ENCODE results near the gene CCDC83.

The CCDC83 gene

DNA sequence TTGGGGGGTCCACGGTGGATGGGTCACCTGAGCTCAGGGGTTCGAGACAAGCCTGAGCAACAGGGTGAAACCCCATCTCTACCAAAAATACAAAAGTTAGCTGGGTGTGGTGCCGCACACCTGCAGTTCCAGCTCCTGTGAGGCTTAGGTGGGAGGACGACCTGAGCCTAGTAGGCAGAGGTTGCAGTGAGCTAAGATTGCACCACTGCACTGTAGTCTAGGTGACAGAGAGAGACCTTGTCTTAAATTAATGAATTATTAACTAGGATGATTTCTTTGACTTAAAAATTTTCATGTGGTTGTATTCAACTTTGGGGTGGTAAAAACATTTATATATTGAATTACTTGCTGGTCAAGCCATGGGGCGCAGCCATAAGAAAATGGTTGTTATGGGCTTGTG is 33.9 kb downstream of the CCDC83 start:
- no peak overlapping the region for H2AFZ ChIP-seq (ENCODE audit: low read depth, low read length)
- H2BK15ac ChIP-seq (ENCODE audit: low read depth, poor library complexity, severe bottlenecking): no peak overlapping the region
- no peak overlapping the region for H4K8ac ChIP-seq (ENCODE audit: low read length)
- H2BK120ac ChIP-seq (ENCODE audit: low read depth, low read length): no peak overlapping the region
- H2BK12ac ChIP-seq (ENCODE audit: low read length in 2 of 2): no peak overlapping the region
- no peak overlapping the region for H3K14ac ChIP-seq (ENCODE audit: low read length in 2 of 2)
- 100% methylated on average over 5 of the region's 5 CpGs for WGBS
- no peak overlapping the region for H4K91ac ChIP-seq (ENCODE audit: low read length)
- H3K4ac ChIP-seq (ENCODE audit: low read depth in 1 of 2, low read length in 2 of 2): no peak overlapping the region
- H3K36me3 ChIP-seq (ENCODE audit: control insufficient read depth in 1 of 2, insufficient read depth in 2 of 2, low read depth in 1 of 2, low read length in 2 of 2): no peaks in the 10 kb centered on the region
- no peak overlapping the region for H3K4me3 ChIP-seq (ENCODE audit: insufficient read depth in 1 of 2, low read depth in 1 of 2, low read length in 2 of 2)
- no peak for DNase-seq
- no peak overlapping the region for H3K27ac ChIP-seq (ENCODE audit: low read length, poor library complexity, severe bottlenecking)
- H3K4me2 ChIP-seq (ENCODE audit: low read length, poor library complexity, severe bottlenecking): no peak overlapping the region
- no peak overlapping the region for H3K18ac ChIP-seq (ENCODE audit: low read depth in 1 of 2, low read length in 2 of 2)
- no peaks in the 10 kb centered on the region for H3K79me1 ChIP-seq (replicated peaks; ENCODE audit: low read length, poor library complexity, severe bottlenecking)
- no peaks in the 10 kb centered on the region for H3K9me3 ChIP-seq (ENCODE audit: control insufficient read depth, low read length)
- no peak overlapping the region for H3K23ac ChIP-seq (ENCODE audit: low read length in 2 of 2)
- no peaks in the 10 kb centered on the region for H3K27me3 ChIP-seq (ENCODE audit: control insufficient read depth in 1 of 2, insufficient read depth in 1 of 2, low read length in 2 of 2)
- H2AK5ac ChIP-seq (ENCODE audit: low read length, severe bottlenecking): peak overlapping the region; percentile 27
- no peak overlapping the region for H3K9ac ChIP-seq (ENCODE audit: low read length)
- peaks cover 12% of the 10 kb centered on the region for H3K4me1 ChIP-seq (ENCODE audit: control insufficient read depth, insufficient read depth, low read depth, low read length)
- H2BK5ac ChIP-seq (ENCODE audit: low read depth, low read length, poor library complexity, severe bottlenecking): no peak overlapping the region

- Histone ChIP-seq H2AK5ac (ENCODE audit: low read length, severe bottlenecking) (peak overlapping the region; percentile 31), H2BK12ac (ENCODE audit: low read length in 2 of 2) (no peak overlapping the region), H3K4me3 (ENCODE audit: insufficient read depth in 1 of 2, low read depth in 1 of 2, low read length in 2 of 2) (no peak overlapping the region), H2BK5ac (ENCODE audit: low read depth, low read length, poor library complexity, severe bottlenecking) (no peak overlapping the region), H3K27ac (ENCODE audit: low read length, poor library complexity, severe bottlenecking) (peak overlapping the region; percentile 67), H4K8ac (ENCODE audit: low read length) (no peak overlapping the region), H3K14ac (ENCODE audit: low read length in 2 of 2) (no peak overlapping the region), H4K91ac (ENCODE audit: low read length) (no peak overlapping the region), H3K79me1 (replicated peaks; ENCODE audit: low read length, poor library complexity, severe bottlenecking) (no peaks in the 10 kb centered on the region), H3K4me2 (ENCODE audit: low read length, poor library complexity, severe bottlenecking) (no peak overlapping the region), H3K9me3 (ENCODE audit: control insufficient read depth, low read length) (no peaks in the 10 kb centered on the region), H3K4me1 (ENCODE audit: control insufficient read depth, insufficient read depth, low read depth, low read length) (peaks cover 10% of the 10 kb centered on the region), H2BK15ac (ENCODE audit: low read depth, poor library complexity, severe bottlenecking) (no peak overlapping the region), H2BK120ac (ENCODE audit: low read depth, low read length) (no peak overlapping the region), H3K27me3 (ENCODE audit: control insufficient read depth in 1 of 2, insufficient read depth in 1 of 2, low read length in 2 of 2) (no peaks in the 10 kb centered on the region), H3K18ac (ENCODE audit: low read depth in 1 of 2, low read length in 2 of 2) (peak overlapping the region in 1 of 2 experiments; percentile 45), H3K4ac (ENCODE audit: low read depth in 1 of 2, low read length in 2 of 2) (no peak overlapping the region), H3K23ac (ENCODE audit: low read length in 2 of 2) (no peak overlapping the region), H2AFZ (ENCODE audit: low read depth, low read length) (no peak overlapping the region), H3K36me3 (ENCODE audit: control insufficient read depth in 1 of 2, insufficient read depth in 2 of 2, low read depth in 1 of 2, low read length in 2 of 2) (no peaks in the 10 kb centered on the region), H3K9ac (ENCODE audit: low read length) (no peak overlapping the region)
- peak; percentile 85 for DNase-seq
- 62% methylated on average over 7 of the region's 8 CpGs for WGBS
Observed at GRCh38 chr11:85889676-85890579, 34.7 kb downstream of the CCDC83 start.

GRCh38 chr11:85893395-85893794 is 38.2 kb downstream of the CCDC83 start:
- no peaks in the 10 kb centered on the region for H3K36me3 ChIP-seq (ENCODE audit: control insufficient read depth in 1 of 2, insufficient read depth in 2 of 2, low read depth in 1 of 2, low read length in 2 of 2)
- H3K79me1 ChIP-seq (replicated peaks; ENCODE audit: low read length, poor library complexity, severe bottlenecking): no peaks in the 10 kb centered on the region
- no peak overlapping the region for H4K8ac ChIP-seq (ENCODE audit: low read length)
- DNase-seq: no peak
- no peak overlapping the region for H3K4ac ChIP-seq (ENCODE audit: low read depth in 1 of 2, low read length in 2 of 2)
- no peak overlapping the region for H3K14ac ChIP-seq (ENCODE audit: low read length in 2 of 2)
- peaks cover 11% of the 10 kb centered on the region for H3K4me1 ChIP-seq (ENCODE audit: control insufficient read depth, insufficient read depth, low read depth, low read length)
- H2AFZ ChIP-seq (ENCODE audit: low read depth, low read length): no peak overlapping the region
- no peak overlapping the region for H2BK12ac ChIP-seq (ENCODE audit: low read length in 2 of 2)
- H3K4me3 ChIP-seq (ENCODE audit: insufficient read depth in 1 of 2, low read depth in 1 of 2, low read length in 2 of 2): no peak overlapping the region
- no peak overlapping the region for H3K9ac ChIP-seq (ENCODE audit: low read length)
- WGBS: 79% methylated on average over 6 of the region's 6 CpGs
- no peaks in the 10 kb centered on the region for H3K27me3 ChIP-seq (ENCODE audit: control insufficient read depth in 1 of 2, insufficient read depth in 1 of 2, low read length in 2 of 2)
- H3K9me3 ChIP-seq (ENCODE audit: control insufficient read depth, low read length): no peaks in the 10 kb centered on the region
- H2AK5ac ChIP-seq (ENCODE audit: low read length, severe bottlenecking): no peak overlapping the region
- no peak overlapping the region for H3K4me2 ChIP-seq (ENCODE audit: low read length, poor library complexity, severe bottlenecking)
- H3K27ac ChIP-seq (ENCODE audit: low read length, poor library complexity, severe bottlenecking): no peak overlapping the region
- no peak overlapping the region for H2BK5ac ChIP-seq (ENCODE audit: low read depth, low read length, poor library complexity, severe bottlenecking)
- no peak overlapping the region for H3K18ac ChIP-seq (ENCODE audit: low read depth in 1 of 2, low read length in 2 of 2)
- no peak overlapping the region for H4K91ac ChIP-seq (ENCODE audit: low read length)
- H3K23ac ChIP-seq (ENCODE audit: low read length in 2 of 2): no peak overlapping the region
- no peak overlapping the region for H2BK15ac ChIP-seq (ENCODE audit: low read depth, poor library complexity, severe bottlenecking)
- no peak overlapping the region for H2BK120ac ChIP-seq (ENCODE audit: low read depth, low read length)

DNA sequence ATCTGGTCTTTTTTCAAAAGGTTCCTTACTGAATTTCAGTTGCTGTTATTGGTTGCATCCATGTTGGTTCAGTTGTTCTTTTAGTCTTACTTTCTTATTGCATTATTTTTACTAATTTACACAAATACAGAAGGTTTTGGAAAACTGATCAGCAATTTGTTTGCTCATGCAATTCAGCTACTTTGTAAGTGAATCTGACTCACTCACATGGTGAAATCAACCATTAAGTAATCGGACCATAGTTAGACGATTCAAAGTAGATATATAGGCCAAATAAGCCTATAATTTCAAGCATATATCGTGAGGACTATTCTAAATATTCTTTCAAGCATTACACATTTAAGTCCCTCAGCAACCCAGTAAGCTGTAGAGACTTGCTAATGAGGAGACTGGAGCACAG is 41.7 kb downstream of the CCDC83 start:
- H4K91ac ChIP-seq (ENCODE audit: low read length): no peak overlapping the region
- no peaks in the 10 kb centered on the region for H3K9me3 ChIP-seq (ENCODE audit: control insufficient read depth, low read length)
- no peak overlapping the region for H2AFZ ChIP-seq (ENCODE audit: low read depth, low read length)
- H2BK120ac ChIP-seq (ENCODE audit: low read depth, low read length): no peak overlapping the region
- H3K27me3 ChIP-seq (ENCODE audit: control insufficient read depth in 1 of 2, insufficient read depth in 1 of 2, low read length in 2 of 2): no peaks in the 10 kb centered on the region
- peaks cover 7% of the 10 kb centered on the region for H3K4me1 ChIP-seq (ENCODE audit: control insufficient read depth, insufficient read depth, low read depth, low read length)
- H3K9ac ChIP-seq (ENCODE audit: low read length): no peak overlapping the region
- no peak overlapping the region for H2BK15ac ChIP-seq (ENCODE audit: low read depth, poor library complexity, severe bottlenecking)
- H3K18ac ChIP-seq (ENCODE audit: low read depth in 1 of 2, low read length in 2 of 2): no peak overlapping the region
- no peak overlapping the region for H2BK5ac ChIP-seq (ENCODE audit: low read depth, low read length, poor library complexity, severe bottlenecking)
- H3K4ac ChIP-seq (ENCODE audit: low read depth in 1 of 2, low read length in 2 of 2): no peak overlapping the region
- H3K79me1 ChIP-seq (replicated peaks; ENCODE audit: low read length, poor library complexity, severe bottlenecking): no peaks in the 10 kb centered on the region
- H4K8ac ChIP-seq (ENCODE audit: low read length): no peak overlapping the region
- H3K36me3 ChIP-seq (ENCODE audit: control insufficient read depth in 1 of 2, insufficient read depth in 2 of 2, low read depth in 1 of 2, low read length in 2 of 2): no peaks in the 10 kb centered on the region
- no peak overlapping the region for H3K4me2 ChIP-seq (ENCODE audit: low read length, poor library complexity, severe bottlenecking)
- 93% methylated on average over 2 of the region's 3 CpGs for whole genome bisulfite sequencing
- DNase-seq: no peak
- no peak overlapping the region for H3K14ac ChIP-seq (ENCODE audit: low read length in 2 of 2)
- no peak overlapping the region for H3K23ac ChIP-seq (ENCODE audit: low read length in 2 of 2)
- H2AK5ac ChIP-seq (ENCODE audit: low read length, severe bottlenecking): no peak overlapping the region
- no peak overlapping the region for H3K4me3 ChIP-seq (ENCODE audit: insufficient read depth in 1 of 2, low read depth in 1 of 2, low read length in 2 of 2)
- no peak overlapping the region for H2BK12ac ChIP-seq (ENCODE audit: low read length in 2 of 2)
- H3K27ac ChIP-seq (ENCODE audit: low read length, poor library complexity, severe bottlenecking): no peak overlapping the region

Measured in mesenchymal stem cell (in vitro differentiated cells and primary cell).